Measurements from ENCODE around the gene RANBP1. TPM values are rescaled to one million over a fixed set of nuclear protein-coding genes. Genes with fewer than 3 reads are reported as not detected.

Gene RANBP1
- total and polyA plus RNA-seq, 2 experiments from 2014 or later, result 233 to 253 TPM

DNA sequence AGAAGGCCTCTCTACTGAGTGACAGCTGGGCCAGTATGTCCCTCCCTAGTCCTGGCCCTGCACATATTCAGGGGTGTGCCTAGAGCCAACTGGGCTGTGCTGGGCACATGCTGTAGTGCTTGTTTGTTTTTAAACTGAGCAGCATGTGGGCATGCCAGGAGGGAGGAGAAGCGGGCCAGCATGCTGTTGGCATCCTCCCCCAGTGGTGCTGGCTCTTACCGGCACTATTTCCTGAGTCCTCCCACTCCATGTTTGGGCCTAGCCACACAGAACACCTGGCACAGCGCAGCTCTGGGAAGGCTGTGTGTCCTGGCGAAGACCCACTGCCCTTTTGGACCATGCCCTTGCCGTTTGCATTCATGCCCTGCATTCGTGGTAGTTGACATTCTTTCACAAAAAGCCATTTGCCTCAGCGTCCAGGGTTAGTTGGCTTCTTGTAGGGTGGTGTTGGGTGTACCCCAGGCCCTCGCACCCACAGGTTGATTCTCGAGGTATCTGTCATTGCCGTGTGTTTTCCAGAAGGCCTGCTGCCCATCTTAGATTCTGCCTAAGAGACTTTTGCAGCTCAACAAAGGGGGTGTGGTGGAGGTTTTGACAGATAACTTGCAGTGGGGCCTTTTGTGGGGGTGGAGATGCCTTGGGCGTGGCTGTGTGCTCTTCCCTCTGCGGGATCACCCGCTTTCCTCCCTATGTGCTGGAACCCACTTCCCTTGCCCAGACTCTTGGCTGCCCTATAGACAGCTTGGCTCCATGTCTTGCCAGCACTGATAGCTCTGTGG lies 22.3 kb upstream of the RANBP1 start:
- in situ Hi-C loops (cut with MboI), result no loop called here
- Histone ChIP-seq H3K36me3 (ENCODE audit: low read depth) (peaks cover 71% of the 10 kb centered on the region), H3K4me2 (ENCODE audit: unreplicated experiment) (no peak overlapping the region), H3K9me2 (ENCODE audit: insufficient read depth) (no peaks in the 10 kb centered on the region), H2AFZ (no peak overlapping the region), H3K9me3 (ENCODE audit: low read depth) (no peaks in the 10 kb centered on the region), H4K20me1 (ENCODE audit: insufficient read depth) (no peaks in the 10 kb centered on the region; the same call in 1 of the 2 replicates), H3K79me2 (ENCODE audit: insufficient read depth) (peaks cover 83% of the 10 kb centered on the region), H3K9ac (no peak overlapping the region), H3K27me3 (replicated peaks; ENCODE audit: insufficient read depth) (no peaks in the 10 kb centered on the region), H3K4me3 (no peak overlapping the region), H3F3A (ENCODE audit: insufficient read depth) (peaks cover 14% of the 10 kb centered on the region), H3K4me1 (ENCODE audit: insufficient read depth) (peaks cover 9% of the 10 kb centered on the region), H3K27ac (no peak overlapping the region)
- DNase-seq, result no peak
- no peak for TF ChIP-seq EZH2 (IDR thresholded peaks at IDR 0.05; ENCODE audit: insufficient read depth, poor library complexity, severe bottlenecking)
- no peak for TF ChIP-seq EZH2phosphoT487 (IDR thresholded peaks at IDR 0.05; ENCODE audit: insufficient read depth, low read depth)
- 97 to 99% methylated on average over 13 of the region's 13 CpGs for WGBS, 2 experiments (ENCODE audit: low coverage in 1 of 2, low lambda C conversion rate in 2 of 2, missing lambda C conversion rate in 2 of 2)

GRCh38 chr22:20094197-20094807 lies 21.6 kb upstream of the RANBP1 start:
- Histone ChIP-seq H4K20me1 (ENCODE audit: insufficient read depth) (no peaks in the 10 kb centered on the region), H3K4me1 (ENCODE audit: insufficient read depth) (peaks cover 9% of the 10 kb centered on the region), H3K27ac (no peak overlapping the region), H3K9ac (no peak overlapping the region), H3K9me2 (ENCODE audit: insufficient read depth) (no peaks in the 10 kb centered on the region), H3K4me3 (no peak overlapping the region), H3K27me3 (replicated peaks; ENCODE audit: insufficient read depth) (no peaks in the 10 kb centered on the region), H3K9me3 (ENCODE audit: low read depth) (no peaks in the 10 kb centered on the region), H3K79me2 (ENCODE audit: insufficient read depth) (peaks cover 83% of the 10 kb centered on the region), H2AFZ (no peak overlapping the region), H3K36me3 (ENCODE audit: low read depth) (peaks cover 66% of the 10 kb centered on the region), H3F3A (ENCODE audit: insufficient read depth) (peaks cover 14% of the 10 kb centered on the region), H3K4me2 (ENCODE audit: unreplicated experiment) (no peak overlapping the region)
- in situ Hi-C loops (cut with MboI), result no loop called here
- WGBS, 2 experiments (ENCODE audit: low coverage in 1 of 2, low lambda C conversion rate in 2 of 2, missing lambda C conversion rate in 2 of 2), result 96 to 97% methylated on average over 15 of the region's 15 CpGs
- no peak for DNase-seq
- no peak for TF ChIP-seq EZH2 (IDR thresholded peaks at IDR 0.05; ENCODE audit: insufficient read depth, poor library complexity, severe bottlenecking)
- TF ChIP-seq EZH2phosphoT487 (IDR thresholded peaks at IDR 0.05; ENCODE audit: insufficient read depth, low read depth), result no peak

GRCh38 chr22:20095521-20095920 lies 20.4 kb upstream of the RANBP1 start:
- H3K9me2 ChIP-seq (ENCODE audit: insufficient read depth), result no peaks in the 10 kb centered on the region
- no peak for TF ChIP-seq EZH2phosphoT487 (IDR thresholded peaks at IDR 0.05; ENCODE audit: insufficient read depth, low read depth)
- no peak for TF ChIP-seq EZH2 (IDR thresholded peaks at IDR 0.05; ENCODE audit: insufficient read depth, poor library complexity, severe bottlenecking)

GRCh38 chr22:20096574-20097420 lies 19.1 kb upstream of the RANBP1 start:
- H3K4me3 ChIP-seq, result no peak overlapping the region
- H3F3A ChIP-seq (ENCODE audit: insufficient read depth), result peaks cover 9% of the 10 kb centered on the region; the same call in 1 of the 2 replicates
- peaks cover 88% of the 10 kb centered on the region for H3K79me2 ChIP-seq (ENCODE audit: insufficient read depth)
- H3K36me3 ChIP-seq (ENCODE audit: low read depth), result peaks cover 52% of the 10 kb centered on the region
- in situ Hi-C loops (cut with MboI), result no loop called here
- H3K9me2 ChIP-seq (ENCODE audit: insufficient read depth), result no peaks in the 10 kb centered on the region
- no peak overlapping the region for H3K27ac ChIP-seq
- no peaks in the 10 kb centered on the region for H4K20me1 ChIP-seq (ENCODE audit: insufficient read depth)
- no peak overlapping the region for H2AFZ ChIP-seq
- no peak overlapping the region for H3K4me2 ChIP-seq (ENCODE audit: unreplicated experiment)
- no peaks in the 10 kb centered on the region for H3K9me3 ChIP-seq (ENCODE audit: low read depth)
- WGBS, 2 experiments (ENCODE audit: low coverage in 1 of 2, low lambda C conversion rate in 2 of 2, missing lambda C conversion rate in 2 of 2), result 97 to 98% methylated on average over 2 of the region's 2 CpGs
- no peaks in the 10 kb centered on the region for H3K27me3 ChIP-seq (replicated peaks; ENCODE audit: insufficient read depth)
- TF ChIP-seq EZH2phosphoT487 (IDR thresholded peaks at IDR 0.05; ENCODE audit: insufficient read depth, low read depth), result no peak
- TF ChIP-seq EZH2 (IDR thresholded peaks at IDR 0.05; ENCODE audit: insufficient read depth, poor library complexity, severe bottlenecking), result no peak
- H3K4me1 ChIP-seq (ENCODE audit: insufficient read depth), result no peaks in the 10 kb centered on the region
- H3K9ac ChIP-seq, result no peak overlapping the region
- no peak for DNase-seq

More at GRCh38 chr22:20095521-20095920, 20.4 kb upstream of the RANBP1 start:
- 99 to 100% methylated on average over 4 of the region's 4 CpGs for WGBS, 2 experiments (ENCODE audit: low coverage in 1 of 2, low lambda C conversion rate in 2 of 2, missing lambda C conversion rate in 2 of 2)
- H3K4me1 ChIP-seq (ENCODE audit: insufficient read depth), result peaks cover 3% of the 10 kb centered on the region
- in situ Hi-C loops (cut with MboI), result no loop called here
- DNase-seq, result no peak
- H3K9ac ChIP-seq, result no peak overlapping the region
- H3K36me3 ChIP-seq (ENCODE audit: low read depth), result peaks cover 56% of the 10 kb centered on the region
- no peaks in the 10 kb centered on the region for H3K27me3 ChIP-seq (replicated peaks; ENCODE audit: insufficient read depth)
- H4K20me1 ChIP-seq (ENCODE audit: insufficient read depth), result no peaks in the 10 kb centered on the region
- no peak overlapping the region for H2AFZ ChIP-seq
- H3K4me3 ChIP-seq, result no peak overlapping the region
- H3K79me2 ChIP-seq (ENCODE audit: insufficient read depth), result peaks cover 88% of the 10 kb centered on the region
- H3K9me3 ChIP-seq (ENCODE audit: low read depth), result no peaks in the 10 kb centered on the region
- H3K27ac ChIP-seq, result no peak overlapping the region
- peaks cover 9% of the 10 kb centered on the region; the same call in 1 of the 2 replicates for H3F3A ChIP-seq (ENCODE audit: insufficient read depth)
- H3K4me2 ChIP-seq (ENCODE audit: unreplicated experiment), result no peak overlapping the region
